HepG2 (cell line): Measurements from ENCODE around the gene NUSAP1. TPM values are rescaled to one million over a fixed set of nuclear protein-coding genes. Genes with fewer than 3 reads are reported as not detected.

Experiments
- ISL2 ChIP-seq: sonication (generic); formaldehyde crosslinking; IDR thresholded peaks from 2 replicates; pipeline ENCODE4 v1.5.0; 2020; ENCODE audit warnings: missing genetic modification reagents
- KLF16 ChIP-seq, 2 experiments: sonication (generic) in 1 of 2; formaldehyde crosslinking in 1 of 2; IDR thresholded peaks; 2 replicates each; pipeline versions ENCODE4 v1.6.1 to v1.8.0; 2016 to 2023; ENCODE audit warnings: missing genetic modification reagents in 2 of 2, missing compliant biosample characterization in 1 of 2
- LCORL ChIP-seq, 2 experiments: fragments of 450-650 bp in 1 of 2; sonication (generic) in 1 of 2; formaldehyde crosslinking in 1 of 2; IDR thresholded peaks; 2 replicates each; pipeline versions ENCODE4 v1.5.0 to v1.6.1; 2017 to 2020; ENCODE audit warnings: antibody characterized with exemption in 1 of 2, missing genetic modification reagents in 1 of 2
- PAXIP1 ChIP-seq: sonication (generic); formaldehyde crosslinking; conservative IDR thresholded peaks from 2 replicates; pipeline ENCODE4 v1.4.0; 2020; ENCODE audit warnings: mild to moderate bottlenecking, missing genetic modification reagents, moderate library complexity
- POGK ChIP-seq: sonication (generic); formaldehyde crosslinking; conservative IDR thresholded peaks from 2 replicates; pipeline ENCODE4 v1.8.0; 2022; ENCODE audit warnings: mild to moderate bottlenecking, moderate library complexity, missing genetic modification reagents
- RARA ChIP-seq: IDR thresholded peaks from 2 replicates; pipeline ENCODE4 v1.6.1; 2016; ENCODE audit warnings: missing genetic modification reagents, missing compliant biosample characterization
- RELA ChIP-seq: sonication (generic); formaldehyde crosslinking; IDR thresholded peaks from 2 replicates; pipeline ENCODE4 v1.4.0; 2020; ENCODE audit warnings: missing genetic modification reagents
- SKIL ChIP-seq: sonication (generic); formaldehyde crosslinking; IDR thresholded peaks from 2 replicates; pipeline ENCODE4 v1.8.0; 2022; ENCODE audit warnings: missing genetic modification reagents, mild to moderate bottlenecking, moderate library complexity, borderline replicate concordance
- TAF1 ChIP-seq: sonication (generic); formaldehyde crosslinking; IDR thresholded peaks from 2 replicates; pipeline ENCODE4 v1.4.0; 2020; ENCODE audit warnings: missing genetic modification reagents
- TERF1 ChIP-seq: sonication (generic); formaldehyde crosslinking; IDR thresholded peaks from 2 replicates; pipeline ENCODE4 v1.8.0; 2022; ENCODE audit warnings: mild to moderate bottlenecking, missing genetic modification reagents, moderate library complexity
- ZNF234 ChIP-seq: sonication (generic); formaldehyde crosslinking; conservative IDR thresholded peaks from 2 replicates; pipeline ENCODE4 v1.5.1; 2020; ENCODE audit warnings: mild to moderate bottlenecking, missing genetic modification reagents
- ZNF432 ChIP-seq: sonication (generic); formaldehyde crosslinking; IDR thresholded peaks from 2 replicates; pipeline ENCODE4 v1.5.0; 2020; ENCODE audit warnings: missing genetic modification reagents, mild to moderate bottlenecking, borderline replicate concordance
- ZNF510 ChIP-seq: sonication (generic); formaldehyde crosslinking; IDR thresholded peaks from 2 replicates; pipeline ENCODE4 v1.4.0; 2020; ENCODE audit warnings: low read depth, mild to moderate bottlenecking, missing genetic modification reagents
- ZNF792 ChIP-seq: IDR thresholded peaks from 2 replicates; pipeline ENCODE4 v1.6.1; 2016
- ZNF879 ChIP-seq: sonication (generic); formaldehyde crosslinking; IDR thresholded peaks from 2 replicates; pipeline ENCODE4 v1.8.1; 2023; ENCODE audit warnings: missing genetic modification reagents
- polyA plus RNA-seq, 8 experiments: library from polyadenylated mRNA; depleted of rRNA in 3 of 8; stranded (reverse) in 7 of 8; unstranded in 1 of 8; fragments of >200 nt; fragmentation: Illumina TruSeq in 4 of 8; extraction: Trizol in 4 of 8; gene quantifications; 2 replicates each; pipeline versions ENCODE4 v1.2.1 to v1.2.3, GENCODE V29; 2011 to 2016; ENCODE audit warnings: low read depth in 4 of 8, missing spikeins in 1 of 8, mixed read lengths in 1 of 8; ENCODE audit not compliant: insufficient read depth in 1 of 8
- total RNA-seq, 5 experiments: library from RNA; depleted of rRNA; stranded (reverse); fragments of >200 nt; fragmentation: Illumina TruSeq; extraction: Trizol; gene quantifications; 2 replicates each; pipeline ENCODE4 v1.2.3, GENCODE V29; 2016; ENCODE audit warnings: low read depth in 1 of 5
- TF ChIP-seq, protein P1 (sequence below): IDR thresholded peaks from 2 replicates; pipeline ENCODE4 v1.6.1; 2012; ENCODE audit warnings: inconsistent platforms
- TF ChIP-seq, protein P2 (sequence below): sonication (generic); formaldehyde crosslinking; IDR thresholded peaks from 2 replicates; pipeline ENCODE4 v1.8.1; 2023; ENCODE audit warnings: mild to moderate bottlenecking, inconsistent platforms, moderate library complexity, missing genetic modification reagents, borderline replicate concordance

Gene NUSAP1
- total and polyA plus RNA-seq, 2 of the 13 experiments (the other 11 are each of a cell fraction or from before 2014, with no cell fraction given) = 59.5 to 106 TPM

DNA sequence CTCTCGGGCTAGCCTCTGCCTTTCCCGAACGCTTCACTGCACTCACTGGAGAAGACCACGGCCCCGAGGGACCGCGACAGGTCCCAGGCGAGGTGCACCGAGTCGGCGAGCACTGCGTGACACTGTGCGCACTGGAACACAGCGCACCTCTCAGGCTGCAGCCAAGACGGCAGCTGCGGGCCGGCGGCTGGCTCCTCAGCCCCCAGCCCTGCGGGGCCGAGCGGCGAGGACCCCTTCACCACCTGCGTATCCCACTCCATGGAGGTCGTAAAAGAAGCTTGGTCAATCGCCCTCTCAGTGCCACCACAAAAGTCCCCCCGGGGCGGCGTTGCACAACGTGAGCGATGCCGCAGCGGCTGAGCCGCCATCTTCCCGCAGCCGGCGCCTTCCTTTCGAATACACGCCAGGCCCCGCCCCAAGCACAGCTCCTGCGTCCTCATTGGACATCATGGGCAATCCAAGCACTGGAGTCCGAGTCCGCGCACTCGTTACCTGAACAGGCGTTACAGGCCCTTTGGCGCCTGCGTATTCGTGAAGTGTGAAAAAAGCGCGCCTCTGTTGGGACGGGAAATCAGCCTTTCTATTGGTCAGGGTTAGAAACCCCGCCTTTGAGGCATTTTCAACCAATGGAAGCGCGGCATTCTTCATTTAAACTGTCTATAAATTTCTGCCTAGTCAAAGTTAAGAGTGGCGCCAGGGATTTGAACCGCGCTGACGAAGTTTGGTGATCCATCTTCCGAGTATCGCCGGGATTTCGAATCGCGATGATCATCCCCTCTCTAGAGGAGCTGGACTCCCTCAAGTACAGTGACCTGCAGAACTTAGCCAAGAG lies at the start of gene NUSAP1, which contains the start of gene OIP5 (continued):
- TF ChIP-seq SKIL (CRISPR knock-in tag) = 0 out of 2 replicates have a peak, but pooled peaks have one; percentile 17
- TF ChIP-seq RARA = no peak
- TF ChIP-seq KLF16 (CRISPR knock-in tag; IDR thresholded peaks at IDR 0.05) = peak; percentile 14 to 68; a peak in 2 of 4 replicates
- peak; percentile 27; the same call in 1 of the 2 replicates for TF ChIP-seq ZNF792
- TF ChIP-seq POGK (CRISPR knock-in tag) = peak; percentile 49
- TF ChIP-seq ISL2 (CRISPR knock-in tag) = peak; percentile 51; the same call in 1 of the 2 replicates
- peak; percentile 42; the same call in 1 of the 2 replicates for TF ChIP-seq RELA (CRISPR knock-in tag)
- TF ChIP-seq LCORL (IDR thresholded peaks at IDR 0.05) = no peak
- peak; percentile 57; the same call in 1 of the 2 replicates for TF ChIP-seq LCORL (CRISPR knock-in tag; IDR thresholded peaks at IDR 0.05)
- 0 out of 2 replicates have a peak, but pooled peaks have one; percentile 53 for TF ChIP-seq TERF1
- no peak for TF ChIP-seq ZNF879
- TF ChIP-seq TAF1 (CRISPR knock-in tag) = peak; percentile 85; the same call in 1 of the 2 replicates
- TF ChIP-seq ZNF432 (CRISPR knock-in tag) = no peak
- peak; percentile 33; the same call in 1 of the 2 replicates for TF ChIP-seq PAXIP1 (CRISPR knock-in tag)
- 0 out of 2 replicates have a peak, but pooled peaks have one; percentile 67 for TF ChIP-seq ZNF510 (CRISPR knock-in tag)
- TF ChIP-seq, protein P1, sequence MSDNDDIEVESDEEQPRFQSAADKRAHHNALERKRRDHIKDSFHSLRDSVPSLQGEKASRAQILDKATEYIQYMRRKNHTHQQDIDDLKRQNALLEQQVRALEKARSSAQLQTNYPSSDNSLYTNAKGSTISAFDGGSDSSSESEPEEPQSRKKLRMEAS = peak; percentile 20; the same call in 1 of the 2 replicates
- TF ChIP-seq ZNF234 (CRISPR knock-in tag) = no peak
- TF ChIP-seq, protein P2, sequence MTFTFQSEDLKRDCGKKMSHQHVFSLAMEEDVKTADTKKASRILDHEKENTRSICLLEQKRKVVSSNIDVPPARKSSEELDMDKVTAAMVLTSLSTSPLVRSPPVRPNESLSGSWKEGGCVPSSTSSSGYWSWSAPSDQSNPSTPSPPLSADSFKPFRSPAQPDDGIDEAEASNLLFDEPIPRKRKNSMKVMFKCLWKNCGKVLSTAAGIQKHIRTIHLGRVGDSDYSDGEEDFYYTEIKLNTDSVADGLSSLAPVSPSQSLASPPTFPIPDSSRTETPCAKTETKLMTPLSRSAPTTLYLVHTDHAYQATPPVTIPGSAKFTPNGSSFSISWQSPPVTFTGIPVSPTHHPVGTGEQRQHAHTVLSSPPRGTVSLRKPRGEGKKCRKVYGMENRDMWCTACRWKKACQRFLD (CRISPR knock-in tag) = no peak
